Epithelial cell of prostate (primary cell): ENCODE measurements around the gene GPR153.
A peak's percentile ranks its signal among the peaks of the same experiment; 100 is the strongest.
"Not testable (repeated sequence)": the region's sequence is repeated elsewhere in the genome, so short reads cannot be mapped to it uniquely, and the experiment has no call there.

ENCODE experiments used
- DNase-seq: peaks from one replicate; pipeline ENCODE4 v3.0.0-alpha.2; 2011; ENCODE audit warnings: low read depth, low spot score
- H3K27ac ChIP-seq: fragments of 450-650 bp; 2 replicates; pipeline ENCODE4 v1.5.1; 2017; ENCODE audit warnings: mild to moderate bottlenecking

GPR153 gene

DNA sequence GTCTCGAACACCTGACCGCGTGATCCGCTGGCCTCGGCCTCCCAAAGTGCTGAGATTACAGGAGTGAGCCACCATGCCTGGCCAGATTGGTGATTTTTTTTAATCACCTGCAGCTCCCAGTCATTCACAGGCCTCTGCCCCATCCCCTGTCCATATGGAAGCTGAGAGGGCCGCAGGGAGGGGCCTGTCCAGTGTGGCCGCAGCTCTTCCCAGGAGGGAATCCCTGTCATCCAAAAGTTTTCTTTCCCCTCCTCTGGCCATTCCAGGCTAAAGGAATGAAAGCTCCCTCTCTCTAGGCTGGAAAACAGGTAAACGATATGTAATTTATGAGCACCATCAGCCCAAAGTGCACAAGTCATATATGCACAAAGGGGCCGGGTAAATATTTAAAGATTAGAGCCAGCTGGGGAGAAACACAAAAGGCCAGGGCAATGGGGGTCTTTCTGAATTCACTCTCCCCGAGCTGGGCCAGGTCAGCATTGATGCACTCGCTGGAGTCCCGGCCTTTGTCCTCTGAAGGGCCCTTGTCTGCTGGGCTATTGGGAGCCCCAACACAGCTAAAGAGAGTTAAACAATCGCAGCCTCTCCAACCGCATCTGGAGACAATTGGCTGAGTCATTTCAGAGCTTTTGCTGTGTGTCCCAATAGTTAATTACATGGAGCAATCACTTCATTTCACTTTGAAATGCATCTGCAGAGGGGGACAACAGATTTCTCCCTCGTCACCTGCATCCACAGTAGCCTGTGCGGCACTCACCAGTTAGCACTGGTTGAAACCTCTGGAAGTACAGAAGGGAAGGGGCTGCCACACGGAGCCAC lies 20.7 kb downstream of the GPR153 start:
- no peak for DNase-seq
- no peak overlapping the region for H3K27ac ChIP-seq

DNA sequence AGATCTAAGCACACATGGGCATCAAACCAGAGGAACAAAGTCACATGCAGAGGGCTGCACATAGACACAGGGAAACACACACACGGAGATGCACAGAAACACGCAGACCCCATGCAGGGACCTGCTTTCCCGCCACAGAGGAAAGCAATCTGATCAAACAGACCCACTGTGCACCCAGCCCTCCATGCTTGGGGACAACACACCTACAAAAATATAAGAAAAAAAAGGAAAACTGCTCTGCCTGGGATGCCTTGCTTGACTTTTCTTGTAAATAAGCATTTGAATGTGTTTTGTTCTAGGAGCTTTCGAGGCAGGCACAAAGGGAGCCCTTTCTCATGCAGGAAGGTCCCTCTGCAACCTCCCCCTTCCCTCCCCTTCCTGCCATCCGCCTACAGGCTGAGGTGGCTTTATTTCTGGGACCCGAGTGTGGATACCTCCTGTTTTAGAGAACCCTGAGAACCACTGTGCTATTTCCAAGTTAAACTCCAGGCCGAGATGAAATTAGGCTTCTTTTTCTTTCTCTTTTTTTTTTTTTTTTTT lies 21.6 kb downstream of the GPR153 start:
- no peak overlapping the region for H3K27ac ChIP-seq
- DNase-seq: no peak

DNA sequence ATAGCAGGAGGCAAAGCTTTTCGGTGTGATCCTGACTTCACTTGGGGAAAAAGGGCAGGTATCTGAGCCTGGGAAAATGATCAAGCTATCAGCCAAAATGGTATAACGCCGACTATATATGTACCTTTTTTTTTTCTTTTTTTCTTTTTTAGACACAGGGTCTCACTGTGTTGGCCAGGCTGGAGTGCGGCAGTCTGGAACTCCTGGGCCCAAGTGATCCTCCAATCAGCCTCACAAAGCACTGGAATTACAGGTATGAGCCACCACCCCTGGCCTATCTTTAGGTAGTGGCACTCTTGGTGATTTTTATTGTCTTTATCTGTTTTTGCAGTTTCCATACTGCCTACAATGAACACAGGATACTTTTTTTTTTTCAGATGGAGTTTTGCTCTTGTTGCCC lies 23.8 kb downstream of the GPR153 start:
- H3K27ac ChIP-seq: no peak overlapping the region
- DNase-seq: no peak

DNA sequence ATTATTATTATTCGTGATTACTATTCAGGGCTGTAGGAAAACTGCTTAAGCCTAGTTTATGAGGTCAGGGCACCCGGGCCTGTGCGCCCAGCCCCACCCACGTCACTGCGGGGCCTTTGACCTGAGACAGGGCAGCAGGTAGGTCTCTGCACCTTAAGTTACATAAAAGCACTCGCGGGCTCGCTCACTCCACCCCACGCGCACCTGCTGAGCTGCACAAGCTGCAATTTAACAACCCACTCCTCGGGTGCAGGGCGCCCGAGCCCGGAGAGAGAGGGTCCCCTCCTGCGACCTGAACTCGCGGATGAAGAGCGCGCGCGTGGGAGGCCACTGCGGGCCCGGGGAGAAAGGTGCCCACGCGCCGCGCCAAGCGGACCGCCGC lies 25.6 kb downstream of the GPR153 start:
- DNase-seq: no peak
- H3K27ac ChIP-seq: peak overlapping the region; percentile 46

DNA sequence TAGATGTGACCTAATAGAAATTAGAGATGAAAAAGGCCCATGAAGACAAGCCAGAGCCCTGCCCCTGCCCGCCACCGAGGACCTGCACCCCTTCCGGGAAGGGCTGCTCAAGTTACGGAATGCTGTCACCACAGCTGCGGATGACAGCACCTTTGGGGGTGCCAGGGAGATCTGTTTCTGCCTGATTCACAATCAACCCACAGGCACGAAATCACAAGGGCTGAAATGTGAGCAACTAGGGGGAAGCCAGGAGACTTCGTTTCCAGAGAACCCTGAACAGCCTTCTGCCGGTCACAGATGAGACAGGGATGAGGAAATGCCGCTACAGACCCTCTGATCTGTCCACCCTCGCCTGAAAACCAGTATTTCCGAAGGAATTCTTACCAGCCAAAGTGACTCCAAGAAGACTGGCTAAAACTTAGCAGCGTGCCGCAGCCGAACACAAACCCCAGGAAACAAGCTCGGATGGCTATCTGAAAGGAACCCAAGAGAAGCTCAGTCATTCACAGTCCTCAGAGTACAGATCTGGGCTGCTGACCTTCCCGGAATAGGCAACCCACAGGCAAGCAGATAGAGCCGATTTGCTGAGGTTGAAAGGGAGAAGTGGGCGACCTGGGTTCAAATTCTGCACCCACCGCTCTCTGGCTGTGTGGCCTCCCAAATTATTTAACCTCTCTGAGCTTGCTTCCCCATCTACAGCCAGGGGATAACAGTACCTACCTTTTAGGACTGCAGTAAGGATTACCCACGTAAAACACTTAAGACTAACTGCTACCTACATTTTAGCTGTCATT lies 26.2 kb downstream of the GPR153 start:
- H3K27ac ChIP-seq: peak overlapping the region; percentile 46
- DNase-seq: no peak

DNA sequence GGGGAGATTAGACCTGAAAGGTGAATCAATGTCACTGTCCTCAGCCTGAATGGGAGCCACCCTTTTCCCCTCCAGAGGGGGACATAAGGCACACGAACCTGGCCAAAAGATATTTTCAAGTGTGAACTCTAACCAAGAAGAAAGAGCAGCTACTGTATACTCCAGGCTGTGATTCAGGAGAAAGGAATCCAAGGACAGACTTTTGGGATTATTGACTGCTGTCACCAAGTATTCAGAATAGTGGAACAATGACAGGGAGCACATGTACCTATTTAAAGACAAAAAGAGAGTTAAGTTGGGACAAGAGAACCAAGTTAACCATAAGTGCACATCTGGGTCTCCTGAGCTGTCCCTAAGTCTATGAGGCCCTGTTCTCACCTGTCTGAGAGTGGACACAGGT lies 27.5 kb downstream of the GPR153 start:
- no peak overlapping the region for H3K27ac ChIP-seq
- DNase-seq: no peak

DNA sequence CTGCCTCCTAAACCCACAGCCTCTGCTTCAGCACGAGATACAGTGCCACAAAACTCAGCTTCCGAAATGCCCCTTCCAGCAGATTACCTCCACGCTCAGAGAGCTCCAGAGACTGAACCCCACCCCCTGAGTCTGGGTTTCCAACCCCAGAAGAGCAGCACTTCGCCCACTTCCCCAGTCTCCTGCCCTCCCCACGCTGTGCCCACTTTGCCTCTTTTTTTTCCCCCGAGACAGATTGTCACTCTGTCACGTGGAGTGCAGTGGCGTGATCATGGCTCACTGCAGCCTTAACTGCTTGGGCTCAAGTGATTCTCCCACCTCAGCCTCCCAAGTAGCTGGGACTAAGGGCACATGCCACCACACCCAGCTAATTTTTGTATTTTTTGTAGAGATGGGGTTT lies 35.2 kb downstream of the GPR153 start:
- DNase-seq: no peak
- no peak overlapping the region for H3K27ac ChIP-seq

DNA sequence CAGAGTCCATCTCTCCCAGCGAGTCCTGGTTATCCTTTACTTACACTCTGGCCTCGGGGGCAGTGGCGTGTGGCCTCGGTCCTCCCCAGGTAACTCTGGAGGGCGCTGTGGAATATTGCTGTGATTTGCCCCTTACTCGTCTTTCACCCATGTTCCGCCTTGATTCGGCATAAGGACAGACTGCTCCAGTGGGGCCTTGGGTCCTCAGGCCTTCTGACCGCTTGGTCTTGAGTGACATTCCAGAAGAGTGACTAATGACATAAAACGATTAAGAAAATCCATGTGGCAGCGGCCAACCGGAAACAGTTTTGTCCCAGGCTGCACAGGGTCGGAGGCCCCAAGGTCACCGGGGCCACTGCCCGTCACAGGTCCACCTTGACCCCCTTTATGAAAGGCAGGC lies 36.2 kb downstream of the GPR153 start:
- DNase-seq: no peak
- no peak overlapping the region for H3K27ac ChIP-seq

DNA sequence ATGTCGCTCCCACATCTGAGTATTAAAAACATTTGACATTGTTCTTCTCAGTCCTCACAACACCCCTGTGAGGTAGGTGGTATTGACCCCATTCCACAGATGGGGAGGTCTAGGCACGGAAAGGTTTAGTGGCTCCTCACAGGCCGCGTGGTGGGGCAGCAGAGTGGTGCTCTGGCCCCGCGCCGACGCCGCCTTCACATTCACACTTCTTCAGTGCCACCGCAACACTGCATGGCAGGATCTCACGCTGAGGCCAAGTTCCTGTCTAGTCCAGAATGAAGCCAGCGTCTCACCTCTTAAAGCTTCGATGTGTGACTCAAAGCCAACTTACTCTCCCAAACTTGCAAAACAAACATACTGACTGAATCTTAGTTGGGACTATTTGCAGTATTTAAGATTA lies 37.3 kb downstream of the GPR153 start:
- no peak for DNase-seq
- H3K27ac ChIP-seq: no peak overlapping the region

DNA sequence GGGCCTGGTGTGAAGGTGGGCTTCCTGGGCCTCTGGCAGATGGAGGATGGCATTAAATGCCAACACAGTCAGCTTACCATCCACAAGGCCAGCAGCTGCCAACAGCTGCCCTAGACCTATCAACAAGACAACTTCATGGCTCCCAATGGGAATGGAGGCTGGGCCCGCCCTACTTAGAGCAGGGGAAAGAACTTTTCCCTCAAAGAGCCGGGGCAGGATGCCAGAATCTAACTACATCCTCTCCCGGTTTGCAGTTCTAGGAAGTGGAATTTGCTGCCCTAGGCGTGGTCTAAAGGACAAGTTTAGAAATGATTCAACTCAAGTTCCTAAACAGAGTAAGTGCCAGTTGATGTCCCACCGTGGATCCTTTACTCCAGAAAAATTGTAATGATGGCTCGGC lies 38.3 kb downstream of the GPR153 start:
- no peak overlapping the region for H3K27ac ChIP-seq
- DNase-seq: no peak

DNA sequence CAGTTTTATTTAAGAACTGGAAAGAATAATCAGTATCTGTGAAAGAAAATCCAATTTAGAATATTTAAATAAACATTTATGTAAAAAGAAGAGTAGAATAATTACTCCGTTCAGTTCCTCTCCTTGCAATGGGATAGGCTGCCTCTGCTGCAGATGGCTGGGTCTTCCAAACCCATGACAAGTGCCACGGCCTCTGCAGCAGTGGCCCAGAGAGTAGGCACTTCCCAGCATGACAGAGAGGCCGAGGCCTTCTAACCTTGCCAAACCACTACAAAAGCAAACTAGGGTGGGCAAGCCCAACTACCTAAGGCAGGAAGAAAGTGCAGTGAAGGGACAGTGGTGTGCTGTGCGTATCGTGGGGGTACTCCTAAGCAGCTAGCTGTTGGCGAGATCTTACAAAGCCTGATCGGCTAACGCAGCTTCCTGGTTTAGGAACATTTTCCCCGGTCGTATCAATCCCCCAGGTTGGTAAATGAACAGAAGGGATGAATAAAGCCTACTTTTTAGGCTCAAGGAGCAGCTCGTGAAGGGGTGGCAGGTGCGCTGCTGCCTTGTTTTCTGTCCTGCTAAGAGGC lies 39.6 kb downstream of the GPR153 start:
- no peak for DNase-seq

DNA sequence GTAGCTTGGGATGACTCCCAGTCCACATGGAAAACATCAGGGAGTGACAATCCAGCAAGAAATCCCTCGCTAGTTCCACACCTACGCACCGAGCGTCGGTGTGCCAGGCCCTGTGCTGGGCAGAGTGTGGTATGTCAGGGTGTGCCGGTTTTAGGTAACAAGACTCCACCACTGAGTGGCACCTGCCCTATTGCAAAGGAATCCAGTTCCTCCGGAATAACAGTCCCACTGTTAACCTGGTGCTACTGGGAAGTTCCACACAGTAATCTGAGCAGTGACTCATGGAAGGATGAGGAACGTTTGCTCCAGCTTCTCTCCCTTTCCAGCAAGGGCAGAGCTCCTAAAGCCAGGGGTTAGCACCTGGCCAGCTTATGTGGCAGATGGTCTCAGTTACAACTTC lies 40.7 kb downstream of the GPR153 start:
- H3K27ac ChIP-seq: peak overlapping the region; percentile 60
- DNase-seq: peak; percentile 84

More for the DNA sequence above, 39.6 kb downstream of the GPR153 start:
- H3K27ac ChIP-seq: peak overlapping the region; percentile 60

DNA sequence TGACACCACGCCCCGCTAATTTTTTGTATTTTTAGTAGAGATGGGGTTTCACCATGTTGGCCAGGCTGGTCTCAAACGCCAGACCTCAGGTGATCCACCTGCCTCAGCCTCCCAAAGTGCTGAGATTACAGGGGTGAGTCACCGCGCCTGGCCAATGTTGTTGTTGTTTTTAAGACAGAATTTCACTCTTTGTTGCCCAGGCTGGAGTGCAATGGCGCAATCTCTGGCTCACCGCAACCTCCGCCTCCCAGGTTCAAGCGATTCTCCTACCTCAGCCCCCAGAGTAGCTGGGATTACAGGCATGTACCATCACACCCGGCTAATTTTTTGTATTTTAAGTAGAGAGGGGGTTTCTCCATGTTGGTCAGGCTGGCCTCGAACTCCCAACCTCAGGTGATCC lies 41.3 kb downstream of the GPR153 start:
- not testable (repeated sequence) for DNase-seq
- peak overlapping the region; percentile 60 for H3K27ac ChIP-seq

DNA sequence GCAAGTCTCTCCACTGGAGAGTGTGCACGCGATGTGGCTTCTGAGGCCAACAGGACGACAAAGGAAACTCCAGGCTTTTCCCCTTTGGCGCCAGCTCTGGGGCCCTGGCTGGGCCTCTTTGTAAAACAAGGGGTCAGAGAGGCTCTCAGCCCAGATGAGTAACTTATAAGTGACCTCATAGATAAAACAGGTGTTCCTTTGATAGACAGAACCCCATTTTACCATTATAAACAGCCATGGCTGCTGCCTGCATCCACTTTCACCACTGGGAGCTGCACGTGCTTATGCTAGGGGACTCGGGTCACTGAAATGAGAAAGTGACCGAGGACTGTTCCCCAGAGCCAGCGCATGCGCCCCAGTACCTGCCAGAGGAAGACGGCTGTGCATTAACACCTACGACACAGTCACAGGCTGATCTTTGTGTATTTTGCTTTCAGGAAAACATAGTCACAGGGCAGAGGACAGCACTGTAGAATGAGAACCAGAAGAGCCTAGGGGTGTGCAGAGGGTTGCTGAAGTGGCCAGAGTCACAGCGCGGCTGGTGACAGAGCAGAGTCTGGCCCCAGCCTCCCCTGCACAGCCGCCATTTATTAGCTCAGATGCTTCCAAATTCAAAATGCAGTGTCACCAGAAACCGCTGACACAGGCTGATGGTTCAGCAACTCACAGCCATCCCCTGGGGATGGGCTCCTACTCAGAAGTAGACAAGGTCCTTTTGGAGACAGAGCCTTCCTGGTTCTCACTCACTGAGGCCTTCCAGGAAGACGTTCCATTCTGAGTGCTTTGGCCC lies 42.3 kb downstream of the GPR153 start:
- DNase-seq: no peak
- no peak overlapping the region for H3K27ac ChIP-seq

DNA sequence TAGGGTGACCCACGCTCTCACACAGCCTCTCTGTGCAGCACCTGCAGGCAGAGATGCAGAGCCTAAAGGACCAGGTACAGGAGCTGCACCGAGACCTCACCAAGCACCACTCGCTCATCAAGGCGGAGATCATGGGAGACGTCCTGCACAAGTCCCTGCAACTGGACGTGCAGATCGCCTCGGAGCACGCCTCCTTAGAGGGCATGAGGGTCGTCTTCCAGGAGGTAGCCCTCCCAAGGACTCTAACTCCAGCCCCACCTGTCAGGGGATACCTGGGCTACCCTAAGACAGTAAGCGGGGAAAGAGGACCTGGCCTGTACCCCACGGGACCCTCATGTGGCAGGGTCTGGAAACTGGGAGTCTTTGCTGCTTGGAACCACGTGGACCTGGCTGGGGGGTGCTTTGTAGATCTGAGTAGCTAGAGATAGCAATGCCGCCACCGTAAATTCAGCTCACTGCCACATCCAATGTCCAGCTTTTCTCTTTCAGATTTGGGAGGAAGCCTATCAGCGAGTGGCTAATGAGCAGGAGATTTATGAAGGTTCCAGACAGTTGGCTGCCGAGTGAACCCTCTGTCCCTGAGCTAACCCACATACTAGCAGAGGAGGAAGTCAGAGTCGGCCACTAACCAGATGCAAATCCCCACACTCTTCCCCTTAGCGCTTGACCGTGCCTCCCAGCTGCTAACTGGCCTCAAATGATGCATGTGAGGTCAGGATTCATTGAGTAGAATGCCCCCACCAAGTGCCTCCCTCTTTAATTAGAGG lies 48.5 kb downstream of the GPR153 start:
- no peak overlapping the region for H3K27ac ChIP-seq
- no peak for DNase-seq

DNA sequence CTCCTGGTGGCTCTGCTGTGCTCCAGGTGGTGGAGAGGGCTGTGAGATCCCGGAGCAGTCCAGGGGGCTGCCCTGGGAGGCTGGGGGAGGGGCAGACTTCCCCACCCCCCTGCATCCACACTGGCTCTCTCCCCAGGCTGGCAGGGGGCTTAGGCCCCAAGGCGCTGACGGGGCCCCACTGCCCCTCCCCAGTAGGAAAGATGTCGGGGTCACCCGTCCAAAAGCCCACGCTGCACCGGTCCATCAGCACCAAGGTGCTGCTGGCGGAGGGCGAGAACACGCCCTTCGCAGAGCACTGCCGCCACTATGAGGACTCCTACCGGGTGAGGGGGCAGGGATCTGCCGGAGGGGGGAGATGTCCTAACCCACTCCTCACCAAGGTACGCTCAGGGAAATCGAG lies 49.2 kb downstream of the GPR153 start:
- DNase-seq: no peak
- H3K27ac ChIP-seq: no peak overlapping the region

DNA sequence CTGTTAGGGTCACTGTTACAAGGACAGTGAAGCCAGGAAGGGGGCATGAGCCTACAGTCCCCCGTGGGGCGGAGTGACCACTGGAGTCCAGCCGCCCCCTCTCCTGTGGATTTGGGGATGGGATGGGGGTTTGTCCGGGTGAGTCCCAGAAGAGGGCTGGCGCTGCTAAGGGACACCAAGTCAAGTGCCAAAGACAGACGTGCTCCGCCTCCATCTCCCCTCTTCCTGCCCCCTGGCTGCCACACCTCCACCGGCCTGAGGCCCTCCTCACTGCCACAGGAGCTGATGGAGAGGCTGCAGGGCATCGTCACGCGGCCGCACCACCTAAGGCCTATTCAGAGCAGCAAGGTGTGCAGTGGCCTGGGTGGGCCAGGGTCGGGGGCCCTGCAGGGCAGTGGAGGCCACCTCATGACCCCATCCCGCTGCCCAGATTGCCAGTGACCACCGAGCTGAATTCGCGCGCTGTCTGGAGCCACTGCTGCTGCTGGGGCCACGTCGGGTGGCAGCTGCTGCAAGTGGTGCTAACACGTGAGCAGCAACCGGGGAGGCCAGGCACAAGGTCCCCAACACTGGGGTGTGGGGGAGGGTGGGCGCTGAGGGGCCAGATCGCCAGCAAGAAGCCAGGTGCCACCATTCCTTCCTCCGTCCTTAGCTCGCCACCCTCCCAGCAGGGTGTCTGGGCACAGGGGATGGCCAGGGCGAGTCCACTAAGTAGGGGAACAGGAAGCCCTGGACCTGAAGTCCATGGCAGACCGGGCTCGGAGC lies 50.1 kb downstream of the GPR153 start:
- no peak for DNase-seq
- no peak overlapping the region for H3K27ac ChIP-seq

DNA sequence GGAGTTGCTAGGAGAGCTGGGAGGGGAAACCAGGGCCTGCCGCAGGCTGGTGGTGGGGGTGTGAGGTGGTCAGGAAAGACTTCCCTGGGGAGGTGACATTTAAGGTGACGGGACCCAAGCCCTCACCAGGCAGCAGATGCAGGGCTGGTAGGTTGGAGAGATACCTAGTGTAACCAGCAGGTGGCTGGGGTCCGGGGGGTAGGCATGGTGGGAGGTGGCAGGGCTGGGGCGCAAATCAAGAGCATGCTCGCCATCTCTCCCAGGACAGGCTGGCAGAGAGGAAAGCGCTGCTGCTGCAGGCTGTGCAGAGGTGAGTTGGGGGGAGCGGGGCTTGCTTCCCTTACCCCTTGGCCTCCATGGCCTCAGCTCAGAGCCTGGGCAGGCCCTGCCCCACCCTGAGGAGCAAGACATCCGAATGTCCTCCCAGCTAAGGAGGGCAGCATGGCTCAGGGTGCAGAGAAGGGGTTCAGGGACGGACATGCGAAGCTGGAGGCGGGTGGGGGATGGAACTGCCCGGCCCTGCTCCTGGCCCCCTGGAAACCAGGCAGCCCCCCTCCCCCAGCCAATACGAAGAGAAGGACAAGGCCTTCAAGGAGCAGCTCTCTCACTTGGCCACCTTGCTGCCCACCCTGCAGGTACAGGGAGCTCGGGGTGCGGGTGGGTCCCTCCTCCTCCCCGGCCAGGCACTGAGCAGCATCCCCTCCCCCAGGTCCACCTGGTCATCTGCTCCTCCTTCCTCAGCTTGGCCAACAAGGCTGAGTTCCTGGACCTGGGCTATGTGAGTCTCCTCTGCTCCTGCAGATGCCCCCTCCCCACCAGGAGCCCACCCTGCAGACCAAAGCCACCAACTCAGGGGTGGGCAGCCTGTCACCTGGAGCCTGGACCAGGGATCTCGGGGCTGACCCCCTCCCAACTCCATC lies 51.0 kb downstream of the GPR153 start:
- H3K27ac ChIP-seq: no peak overlapping the region
- no peak for DNase-seq
